Mucosa of gallbladder (tissue), 1 donor: ENCODE measurements around the gene LRRC10B. TPM values are rescaled to one million over a fixed set of nuclear protein-coding genes. Genes with fewer than 3 reads are reported as not detected.
A peak's percentile ranks its signal among the peaks of the same experiment; 100 is the strongest.
"Not testable (repeated sequence)": the region's sequence is repeated elsewhere in the genome, so short reads cannot be mapped to it uniquely, and the experiment has no call there.

ENCODE experiments used
- DNase-seq: peaks from one replicate; pipeline ENCODE4 v3.0.0-alpha.2; 2020; ENCODE audit warnings: low spot score
- total RNA-seq: library from RNA; stranded (reverse); gene quantifications from one replicate; pipeline ENCODE4 v1.2.1, GENCODE V29; 2021
- donor health status: DM: no; HTN: no; CAD: no.

The LRRC10B gene
- total RNA-seq: 0.46 TPM

DNA sequence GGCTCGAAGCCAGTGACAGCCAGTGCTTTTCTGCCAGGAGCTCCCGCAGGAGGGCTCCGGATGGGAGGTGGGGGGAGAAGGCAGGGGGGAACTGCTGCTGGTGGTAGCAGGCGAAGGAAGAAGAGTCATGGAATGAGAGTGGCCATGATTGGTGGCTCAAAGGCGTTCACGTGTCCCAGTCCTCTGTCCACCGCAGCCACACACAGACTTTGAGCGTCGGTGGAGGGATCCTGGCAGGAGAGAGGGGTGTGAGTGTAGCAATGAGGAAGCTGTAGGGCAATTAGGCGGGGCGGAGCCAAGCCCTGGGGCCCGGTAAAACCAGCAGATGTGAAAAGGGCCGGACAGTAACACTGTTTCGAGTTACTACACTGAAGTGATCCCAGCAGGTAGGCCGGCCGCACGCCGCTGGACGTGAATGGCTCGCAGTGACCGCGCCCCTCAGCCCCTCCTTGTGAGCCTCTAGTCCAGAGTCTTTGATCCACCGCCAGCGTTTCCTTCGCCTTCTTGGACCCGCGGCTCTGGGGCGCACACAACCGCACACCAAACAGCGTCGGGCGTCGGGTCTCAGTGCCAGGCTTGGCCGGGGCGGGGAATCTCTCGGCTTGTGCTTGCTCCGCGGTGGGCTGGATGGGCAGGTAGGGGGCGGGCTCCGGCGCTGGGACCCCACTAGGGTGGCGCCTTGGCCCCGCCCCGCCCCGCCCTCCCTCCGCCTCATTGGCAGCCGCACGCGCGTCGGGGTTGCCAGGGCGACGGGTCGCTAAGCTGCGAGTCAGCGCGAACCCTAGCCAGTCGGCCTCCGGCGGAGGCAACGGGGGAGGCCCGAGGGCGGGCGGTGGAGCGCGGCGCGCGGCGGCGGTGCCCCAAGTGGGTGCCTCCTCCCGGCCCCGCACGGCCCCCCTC, at the start of gene LRRC10B:
Gene LRRC10B, plus strand, starts transcription at position 788 of the 900 bp plus-strand sequence. CDS start 250 bp downstream, outside the sequence.
- no peak for DNase-seq

GRCh38 chr11:61460474-61460881, 48.1 kb upstream of the LRRC10B start:
- DNase-seq: no peak

- DNase-seq: no peak
Measured at GRCh38 chr11:61460986-61461385, 47.6 kb upstream of the LRRC10B start.

DNA sequence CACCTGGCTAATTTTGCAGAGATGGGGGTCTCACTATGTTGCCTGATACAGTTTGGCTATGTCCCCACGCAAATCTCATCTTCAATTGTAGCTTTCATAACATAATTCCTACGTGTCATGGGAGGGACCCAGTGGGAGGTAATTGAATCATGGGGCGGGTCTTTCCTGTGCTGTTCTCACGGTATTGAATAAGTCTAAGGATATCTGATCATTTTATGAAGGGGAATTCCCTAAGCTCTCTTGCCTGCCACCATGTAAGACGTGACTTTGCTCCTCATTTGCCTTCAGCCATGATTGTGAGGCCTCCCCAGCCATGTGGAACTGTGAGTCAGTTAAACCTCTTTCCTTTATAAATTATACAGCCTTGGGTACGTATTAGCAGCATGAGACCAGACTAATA, 40.9 kb upstream of the LRRC10B start:
- DNase-seq: not testable (repeated sequence)

- DNase-seq: no peak
Measured at GRCh38 chr11:61468002-61468401, 40.5 kb upstream of the LRRC10B start.

GRCh38 chr11:61472282-61472681, 36.3 kb upstream of the LRRC10B start:
- no peak for DNase-seq

- no peak for DNase-seq
Measured at GRCh38 chr11:61472868-61473267, 35.7 kb upstream of the LRRC10B start.

GRCh38 chr11:61473370-61474012, 35.1 kb upstream of the LRRC10B start:
- DNase-seq: no peak

DNA sequence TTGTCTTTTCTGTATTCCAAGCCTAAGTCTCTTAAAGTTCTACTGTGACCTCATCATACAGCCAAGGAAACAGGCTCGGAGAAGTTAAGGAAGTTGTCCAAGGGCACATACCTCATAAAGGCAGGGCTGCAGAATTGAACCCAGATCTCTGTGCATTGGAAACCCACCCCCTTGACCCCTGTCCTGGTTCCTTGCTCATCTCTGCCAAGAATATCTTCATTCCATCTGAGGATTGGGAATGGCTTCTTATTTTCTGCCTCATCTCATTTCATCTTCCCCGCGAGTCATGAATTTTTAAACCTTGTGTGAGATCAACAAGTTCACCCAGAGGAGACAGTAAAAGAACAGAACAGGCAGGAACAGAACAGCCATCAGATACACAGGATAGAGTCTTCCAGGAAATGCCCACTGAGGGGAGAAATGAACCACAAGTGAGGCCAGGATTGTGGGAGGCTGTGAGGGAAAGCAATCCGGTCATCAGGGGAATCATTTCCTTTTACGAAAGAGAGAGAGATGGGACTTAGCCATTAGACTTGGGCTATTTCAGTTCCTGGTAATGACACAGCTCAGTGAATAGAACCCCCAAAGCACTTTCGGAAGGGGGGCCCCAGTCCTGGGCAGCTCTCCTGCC, 34.4 kb upstream of the LRRC10B start:
- DNase-seq: no peak

DNA sequence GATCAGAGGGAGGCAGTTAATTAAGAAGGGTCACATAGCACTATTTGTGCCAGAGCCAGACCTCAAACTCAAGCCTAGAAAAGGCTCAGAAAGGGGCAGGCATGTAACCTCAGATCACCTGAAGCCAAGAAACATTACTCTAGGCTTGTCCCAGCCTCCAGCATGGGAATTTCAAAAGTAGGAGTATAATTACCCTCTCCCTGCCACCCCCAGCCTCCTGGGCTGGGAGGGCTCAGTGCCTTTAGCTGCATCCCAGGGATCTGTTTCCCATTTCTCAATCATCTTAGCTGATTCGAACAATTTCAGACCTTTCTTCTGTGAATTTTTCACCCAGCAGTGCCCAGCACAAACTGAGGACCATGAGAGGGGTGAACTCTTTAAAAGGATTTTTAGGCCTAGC, 33.1 kb upstream of the LRRC10B start:
- DNase-seq: no peak

DNA sequence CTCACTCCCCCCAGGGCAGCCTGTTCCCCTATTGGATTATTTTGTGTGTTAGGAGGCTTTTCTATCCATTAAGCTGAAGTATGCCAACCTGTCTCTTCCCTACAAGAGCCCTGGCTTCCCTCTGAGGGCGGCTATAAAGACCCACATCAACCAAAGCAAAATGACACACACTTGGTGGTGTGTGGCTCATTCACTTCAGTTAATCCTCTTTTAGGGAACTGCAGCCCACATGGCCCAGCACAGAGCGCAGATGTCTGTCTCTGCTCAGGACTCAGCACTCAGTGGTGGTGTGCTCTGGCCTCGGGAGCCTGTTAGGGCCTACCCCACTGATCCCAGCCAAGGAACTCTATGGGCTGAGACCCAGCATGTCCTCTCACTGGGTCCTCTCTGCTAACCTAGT, 32.2 kb upstream of the LRRC10B start:
- no peak for DNase-seq

DNA sequence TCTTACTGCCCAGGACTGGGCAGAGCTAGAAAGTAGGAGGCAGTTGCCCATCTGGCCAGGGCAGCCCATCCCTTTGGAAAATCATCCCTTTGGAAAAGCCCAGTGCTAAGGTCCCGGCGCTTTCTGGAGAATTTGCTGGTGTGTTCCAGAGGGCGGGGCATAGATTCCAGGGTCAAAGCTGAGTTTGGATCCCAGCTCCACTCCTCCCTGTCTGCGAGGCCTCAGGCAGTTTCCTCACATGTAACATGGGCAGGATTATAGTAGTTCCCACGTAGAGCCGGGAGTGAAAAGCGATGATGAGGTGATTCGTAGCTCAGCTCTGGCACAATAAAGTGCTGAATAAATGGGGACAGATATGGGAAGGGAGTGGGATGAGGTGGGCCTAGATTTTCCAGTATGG, 31.4 kb upstream of the LRRC10B start:
- no peak for DNase-seq

DNA sequence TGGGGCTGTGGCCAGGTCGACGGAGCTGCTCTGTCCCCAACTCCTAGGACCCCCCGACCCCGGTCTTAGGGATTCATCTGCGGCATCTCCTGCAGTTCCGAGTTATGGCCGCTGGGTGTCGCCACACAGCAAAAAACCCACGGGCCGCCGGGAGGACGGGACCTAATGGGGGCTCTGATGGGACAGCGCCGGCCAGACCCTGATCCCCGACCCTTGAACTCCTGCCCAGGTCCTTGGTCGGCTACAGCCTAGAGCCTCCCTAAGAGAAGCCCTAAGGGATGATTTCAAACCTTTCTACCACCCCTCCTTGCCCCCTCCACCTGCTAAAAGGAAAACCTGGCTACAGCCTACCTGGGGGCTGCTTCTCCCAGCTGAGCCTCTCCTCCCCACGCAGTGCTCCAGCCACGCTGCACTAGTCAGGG, 30.8 kb upstream of the LRRC10B start:
- DNase-seq: peak; percentile 36

DNA sequence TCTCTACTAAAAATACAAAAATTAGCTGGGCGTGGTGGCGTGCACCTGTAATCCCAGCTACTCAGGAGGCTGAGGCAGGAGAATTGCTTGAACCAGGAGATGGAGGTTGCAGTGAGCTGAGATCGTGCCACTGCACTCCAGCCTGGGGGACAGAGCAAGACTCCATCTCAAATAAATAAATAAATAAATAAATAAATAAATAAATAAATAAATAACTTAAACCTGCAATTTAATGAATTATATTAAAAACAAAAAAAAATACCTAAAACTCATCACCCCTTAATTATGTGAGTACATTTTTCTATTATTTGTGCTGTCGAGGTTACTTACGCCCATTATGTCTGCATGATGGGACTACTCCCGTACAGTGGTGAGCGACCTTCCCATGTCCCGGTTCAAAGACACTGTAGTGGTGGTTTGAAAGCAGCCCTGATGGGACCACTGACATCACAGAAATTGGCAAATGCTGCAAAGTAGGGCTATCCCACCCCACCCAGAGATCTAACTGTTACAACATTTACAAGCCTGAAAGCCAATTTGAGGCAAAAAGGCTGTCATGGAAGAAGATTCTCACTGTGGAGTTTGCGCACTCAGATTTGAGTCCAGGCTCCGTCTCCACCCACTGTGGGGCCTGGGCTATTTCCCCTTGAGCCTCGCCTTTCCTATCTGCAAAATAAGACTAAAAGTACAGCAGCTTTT, 29.0 kb upstream of the LRRC10B start:
- DNase-seq: not testable (repeated sequence)

DNA sequence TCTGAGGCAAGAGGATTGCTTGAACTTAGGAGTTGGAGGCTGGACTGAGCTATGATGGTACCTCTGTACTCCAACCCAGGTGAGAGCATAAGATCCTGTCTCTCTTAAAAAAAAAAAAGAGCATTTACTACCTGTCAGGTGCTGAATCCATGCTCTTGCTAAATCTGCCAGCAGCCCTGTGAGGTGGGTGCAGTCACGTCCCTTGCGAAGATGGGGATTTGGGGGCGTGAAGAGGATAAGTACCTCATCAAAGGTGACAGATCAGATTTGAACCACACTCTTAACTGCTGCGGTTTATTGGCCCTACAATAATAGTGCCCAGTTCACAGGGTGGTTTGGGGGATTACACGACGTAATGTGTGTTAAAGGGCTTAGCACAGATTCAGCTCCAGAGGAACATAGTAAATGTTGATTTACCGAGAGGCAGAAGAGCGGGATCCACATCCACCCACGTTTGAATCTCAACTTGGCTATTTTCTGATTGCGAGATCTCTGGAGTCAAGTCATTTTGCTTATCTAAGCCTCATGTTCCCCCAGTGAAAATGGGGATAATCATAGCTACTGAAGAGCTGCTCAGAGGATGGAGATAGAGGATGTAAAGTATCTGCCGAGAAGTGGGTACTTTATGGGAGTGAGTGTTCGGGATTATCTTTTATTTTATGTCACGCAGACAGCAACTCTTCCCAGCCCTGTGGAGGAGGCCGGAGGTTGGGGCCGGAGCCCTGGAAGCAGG, 28.1 kb upstream of the LRRC10B start:
- no peak for DNase-seq

DNA sequence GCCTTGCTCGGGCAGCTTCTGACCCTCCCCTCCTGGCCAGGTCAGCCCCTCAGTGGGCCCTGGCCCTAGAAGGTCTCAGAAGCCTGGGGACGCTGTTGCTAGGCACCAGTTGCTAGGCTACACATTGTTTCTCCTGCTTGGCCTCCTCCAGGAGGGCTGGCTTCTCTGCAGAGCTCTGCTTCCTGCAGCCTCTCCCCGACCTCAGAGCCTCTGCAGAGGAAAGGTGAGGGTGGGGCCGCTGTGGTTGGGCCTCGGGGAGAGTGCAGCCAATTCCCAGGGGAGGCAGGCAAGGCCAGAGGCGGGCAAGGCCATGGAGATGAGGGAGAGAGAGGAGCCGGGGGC, 27.6 kb upstream of the LRRC10B start:
- DNase-seq: no peak

DNA sequence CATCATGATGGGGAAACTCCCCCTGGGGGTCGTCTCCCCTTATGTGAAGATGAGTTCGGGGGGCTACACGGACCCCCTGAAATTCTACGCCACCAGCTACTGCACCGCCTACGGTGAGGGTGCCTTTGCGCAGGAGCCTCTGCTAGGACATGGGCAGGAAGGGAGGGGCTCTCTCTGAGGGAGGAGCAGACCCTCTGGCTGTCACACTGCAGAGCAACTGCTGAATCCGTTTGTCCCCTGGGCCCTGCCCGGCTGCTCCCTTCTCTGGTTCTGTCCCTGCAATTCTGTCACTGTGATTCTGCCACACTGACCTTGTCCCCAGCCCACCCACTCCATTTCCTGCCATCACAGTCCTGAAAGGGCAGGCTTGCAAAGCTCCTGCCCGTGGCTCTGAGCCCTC, 26.7 kb upstream of the LRRC10B start:
- no peak for DNase-seq

GRCh38 chr11:61482513-61482912, 26.0 kb upstream of the LRRC10B start:
- DNase-seq: no peak

GRCh38 chr11:61484541-61484940, 24.0 kb upstream of the LRRC10B start:
- no peak for DNase-seq

DNA sequence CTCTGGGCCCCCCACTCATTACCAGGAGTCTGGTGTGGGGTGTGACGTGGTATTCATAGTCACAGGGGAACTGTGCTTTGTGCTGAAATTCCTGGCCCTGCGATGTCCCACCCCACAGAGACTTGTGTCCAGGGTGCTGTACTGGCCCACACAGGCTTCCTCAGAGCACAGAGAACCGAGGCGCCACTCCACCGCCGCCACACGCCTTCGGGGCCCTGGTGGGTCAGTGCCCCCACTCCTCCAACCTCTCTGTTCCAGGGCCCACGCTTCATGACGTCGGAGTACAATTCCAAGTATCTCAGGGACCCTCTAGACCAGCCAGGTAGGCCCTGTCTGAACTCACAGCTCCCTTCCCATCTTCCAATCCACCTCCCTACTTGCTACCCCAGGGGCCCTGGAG, 23.5 kb upstream of the LRRC10B start:
- no peak for DNase-seq

- DNase-seq: no peak
Measured at GRCh38 chr11:61486011-61486620, 22.4 kb upstream of the LRRC10B start.
